IPS DF 6.9 (cell line): Measurements from ENCODE around the gene CD200R1L.

ENCODE experiments used
- DNase-seq: peaks from one replicate; pipeline ENCODE4 v3.0.0-alpha.2; 2013; ENCODE audit warnings: low read depth, low spot score
- H3K27ac ChIP-seq: one replicate; pipeline ENCODE4 v1.5.1; 2013; ENCODE audit warnings: low read length, control low read depth
- H3K27me3 ChIP-seq: 2 replicates; pipeline ENCODE4 v1.6.1; 2013; ENCODE audit warnings: mild to moderate bottlenecking, low read length; ENCODE audit not compliant: control insufficient read depth, insufficient read depth
- H3K36me3 ChIP-seq: 2 replicates; pipeline ENCODE4 v1.6.1; 2013; ENCODE audit warnings: low read length; ENCODE audit not compliant: control insufficient read depth, insufficient read depth
- H3K4me1 ChIP-seq: 2 replicates; pipeline ENCODE4 v1.6.1; 2013; ENCODE audit warnings: low read length; ENCODE audit not compliant: control insufficient read depth, insufficient read depth
- H3K4me3 ChIP-seq: 2 replicates; pipeline ENCODE4 v1.5.1; 2013; ENCODE audit warnings: mild to moderate bottlenecking, low read length
- H3K9me3 ChIP-seq: 2 replicates; pipeline ENCODE4 v1.6.1; 2013; ENCODE audit warnings: low read length, inconsistent platforms; ENCODE audit not compliant: control insufficient read depth, insufficient read depth
- WGBS: extraction: QIAGEN DNeasy Blood & Tissue Kit; methylation state at CpG from one replicate; pipeline ENCODE4 v1.1.7; 2013; ENCODE audit warnings: mixed read lengths, missing lambda C conversion rate; ENCODE audit not compliant: insufficient read length, insufficient coverage; 5-methylcytosine and 5-hydroxymethylcytosine counted together

Gene CD200R1L

GRCh38 chr3:112791736-112792135 lies 54.9 kb downstream of the CD200R1L start:
- DNase-seq, result no peak
- no peaks in the 10 kb centered on the region for H3K27me3 ChIP-seq
- no CpG with 5 or more reads among the region's 2 CpGs for WGBS
- H3K4me3 ChIP-seq, result no peak overlapping the region
- H3K9me3 ChIP-seq, result no peaks in the 10 kb centered on the region
- no peaks in the 10 kb centered on the region for H3K36me3 ChIP-seq
- no peak overlapping the region for H3K27ac ChIP-seq
- no peaks in the 10 kb centered on the region for H3K4me1 ChIP-seq

GRCh38 chr3:112789787-112790186 lies 56.9 kb downstream of the CD200R1L start:
- Histone ChIP-seq H3K27me3 (no peaks in the 10 kb centered on the region), H3K4me3 (no peak overlapping the region), H3K27ac (no peak overlapping the region), H3K36me3 (no peaks in the 10 kb centered on the region), H3K9me3 (no peaks in the 10 kb centered on the region), H3K4me1 (no peaks in the 10 kb centered on the region)
- no CpG with 5 or more reads among the region's 3 CpGs for WGBS
- no peak for DNase-seq

- Histone ChIP-seq H3K9me3 (no peaks in the 10 kb centered on the region), H3K4me3 (no peak overlapping the region), H3K27ac (no peak overlapping the region), H3K4me1 (no peaks in the 10 kb centered on the region), H3K36me3 (no peaks in the 10 kb centered on the region), H3K27me3 (no peaks in the 10 kb centered on the region)
- WGBS, result no CpG with 5 or more reads among the region's 3 CpGs
- no peak for DNase-seq
Observed at GRCh38 chr3:112786881-112787579, 59.6 kb downstream of the CD200R1L start.

DNA sequence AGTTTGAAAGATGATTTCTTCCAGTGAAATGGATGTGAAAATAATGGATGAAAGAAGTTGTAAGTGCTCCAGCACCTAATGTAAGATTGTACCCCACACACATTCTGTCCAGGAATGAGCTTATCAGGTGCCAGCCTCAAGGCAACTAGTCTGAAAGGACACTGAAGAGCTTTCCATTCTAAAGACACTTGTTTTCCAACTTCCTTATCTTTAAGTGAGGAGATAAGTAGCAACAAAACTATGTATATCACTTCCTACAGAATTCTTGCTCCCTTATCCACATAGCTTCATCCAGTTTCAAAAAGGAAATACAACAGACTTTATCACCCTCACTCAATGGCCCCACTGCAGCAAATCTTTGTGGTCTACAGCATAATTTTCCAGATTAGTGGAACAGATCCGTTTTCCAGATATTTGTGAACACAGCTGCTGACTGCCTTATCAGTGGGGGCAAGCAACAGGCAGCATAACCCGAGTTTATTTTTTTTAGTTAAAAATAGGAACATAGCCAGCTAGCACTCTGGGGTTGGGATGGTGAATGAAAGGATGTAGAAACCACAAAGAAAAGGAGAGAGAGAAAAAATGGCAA lies 60.6 kb downstream of the CD200R1L start:
- no peak for DNase-seq
- no peaks in the 10 kb centered on the region for H3K36me3 ChIP-seq
- no peaks in the 10 kb centered on the region for H3K4me1 ChIP-seq
- no peaks in the 10 kb centered on the region for H3K9me3 ChIP-seq
- WGBS, result no CpG with 5 or more reads among the region's 2 CpGs
- H3K27me3 ChIP-seq, result no peaks in the 10 kb centered on the region
- no peak overlapping the region for H3K4me3 ChIP-seq
- no peak overlapping the region for H3K27ac ChIP-seq

- H3K36me3 ChIP-seq, result no peaks in the 10 kb centered on the region
- H3K4me3 ChIP-seq, result no peak overlapping the region
- H3K9me3 ChIP-seq, result no peaks in the 10 kb centered on the region
- no peaks in the 10 kb centered on the region for H3K4me1 ChIP-seq
- WGBS, result no CpG with 5 or more reads among the region's 9 CpGs
- H3K27ac ChIP-seq, result no peak overlapping the region
- no peak for DNase-seq
- H3K27me3 ChIP-seq, result no peaks in the 10 kb centered on the region
Observed at GRCh38 chr3:112785321-112786001, 61.2 kb downstream of the CD200R1L start.

- no CpG with 5 or more reads among the region's 2 CpGs for WGBS
- no peak for DNase-seq
- H3K27ac ChIP-seq, result no peak overlapping the region
Observed at GRCh38 chr3:112782491-112782890, 64.2 kb downstream of the CD200R1L start.

GRCh38 chr3:112781599-112781998 lies 65.1 kb downstream of the CD200R1L start:
- no peaks in the 10 kb centered on the region for H3K9me3 ChIP-seq
- no peak for DNase-seq
- no CpG with 5 or more reads among the region's 1 CpG for WGBS

More at GRCh38 chr3:112782491-112782890, 64.2 kb downstream of the CD200R1L start:
- H3K36me3 ChIP-seq, result no peaks in the 10 kb centered on the region
- H3K4me1 ChIP-seq, result no peaks in the 10 kb centered on the region
- no peaks in the 10 kb centered on the region for H3K9me3 ChIP-seq
- no peaks in the 10 kb centered on the region for H3K27me3 ChIP-seq
- no peak overlapping the region for H3K4me3 ChIP-seq

DNA sequence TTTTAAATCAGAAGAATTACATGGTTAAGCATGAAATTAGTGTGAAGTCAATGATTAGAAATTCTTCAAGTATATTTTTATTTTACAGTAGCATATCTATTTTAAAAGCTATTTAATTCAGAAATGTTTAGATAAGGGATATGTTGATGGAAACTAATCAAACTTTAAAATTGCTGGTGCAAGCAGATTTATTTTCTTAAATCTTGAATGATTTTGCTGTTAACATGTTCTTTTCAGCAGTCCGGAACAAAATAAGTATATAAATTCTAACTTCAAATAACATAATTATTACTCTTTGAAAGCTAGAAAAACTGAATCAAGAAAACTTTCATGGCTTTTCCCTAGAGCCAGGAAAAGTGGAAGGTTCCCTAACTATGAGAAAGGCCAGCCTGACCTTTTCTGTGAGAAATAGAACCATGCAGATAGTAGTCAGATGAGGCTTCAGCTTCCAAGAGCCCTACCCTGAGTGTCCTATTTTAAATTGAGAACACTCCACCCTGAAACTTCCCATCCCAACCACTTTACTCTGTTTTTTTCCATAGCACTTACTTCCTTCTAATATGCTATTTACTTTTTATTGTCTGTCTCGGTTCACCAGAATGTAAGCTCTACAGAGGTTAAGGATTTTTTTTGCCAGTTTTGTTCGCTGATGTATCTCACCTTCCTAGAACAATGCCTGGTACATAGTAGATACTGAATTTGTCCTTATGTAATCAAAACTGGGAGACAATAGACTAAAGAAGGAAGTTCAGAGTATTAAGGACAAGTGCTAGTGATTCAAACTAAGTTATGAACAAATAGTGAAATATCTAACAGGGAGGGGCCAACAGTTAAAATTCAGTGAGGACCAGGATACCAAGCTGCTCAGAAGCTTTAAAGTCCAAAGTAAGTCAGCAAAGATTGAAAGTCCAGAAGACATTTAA lies 66.8 kb downstream of the CD200R1L start:
- Histone ChIP-seq H3K36me3 (no peaks in the 10 kb centered on the region), H3K4me3 (no peak overlapping the region), H3K27me3 (no peaks in the 10 kb centered on the region), H3K27ac (no peak overlapping the region), H3K9me3 (no peaks in the 10 kb centered on the region), H3K4me1 (no peaks in the 10 kb centered on the region)
- DNase-seq, result no peak
- WGBS, result no CpG with 5 or more reads among the region's 3 CpGs

More at GRCh38 chr3:112781599-112781998, 65.1 kb downstream of the CD200R1L start:
- no peaks in the 10 kb centered on the region for H3K36me3 ChIP-seq
- no peaks in the 10 kb centered on the region for H3K27me3 ChIP-seq
- no peak overlapping the region for H3K4me3 ChIP-seq
- no peak overlapping the region for H3K27ac ChIP-seq
- no peaks in the 10 kb centered on the region for H3K4me1 ChIP-seq

DNA sequence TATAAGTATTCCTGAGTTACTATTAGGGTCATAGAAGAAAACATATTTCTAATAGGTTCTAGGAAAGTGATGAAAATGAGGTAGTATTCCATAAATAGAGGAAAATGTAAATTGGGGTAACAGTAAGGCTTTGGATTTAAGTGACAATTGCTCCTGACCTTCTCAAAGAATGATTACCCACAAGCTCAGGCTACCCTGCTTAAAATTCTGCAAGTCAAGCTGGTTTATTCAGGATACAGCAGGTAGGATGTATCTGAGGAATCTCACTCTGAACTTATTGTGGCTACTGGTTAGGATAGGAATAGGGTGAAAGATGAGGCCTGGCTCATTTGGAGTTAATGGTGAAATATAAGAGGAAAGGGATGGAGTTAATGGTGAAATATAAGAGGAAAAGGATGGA lies 67.7 kb downstream of the CD200R1L start:
- Histone ChIP-seq H3K9me3 (no peaks in the 10 kb centered on the region), H3K36me3 (no peaks in the 10 kb centered on the region), H3K27me3 (no peaks in the 10 kb centered on the region), H3K4me3 (no peak overlapping the region), H3K27ac (no peak overlapping the region), H3K4me1 (no peaks in the 10 kb centered on the region)
- DNase-seq, result no peak

DNA sequence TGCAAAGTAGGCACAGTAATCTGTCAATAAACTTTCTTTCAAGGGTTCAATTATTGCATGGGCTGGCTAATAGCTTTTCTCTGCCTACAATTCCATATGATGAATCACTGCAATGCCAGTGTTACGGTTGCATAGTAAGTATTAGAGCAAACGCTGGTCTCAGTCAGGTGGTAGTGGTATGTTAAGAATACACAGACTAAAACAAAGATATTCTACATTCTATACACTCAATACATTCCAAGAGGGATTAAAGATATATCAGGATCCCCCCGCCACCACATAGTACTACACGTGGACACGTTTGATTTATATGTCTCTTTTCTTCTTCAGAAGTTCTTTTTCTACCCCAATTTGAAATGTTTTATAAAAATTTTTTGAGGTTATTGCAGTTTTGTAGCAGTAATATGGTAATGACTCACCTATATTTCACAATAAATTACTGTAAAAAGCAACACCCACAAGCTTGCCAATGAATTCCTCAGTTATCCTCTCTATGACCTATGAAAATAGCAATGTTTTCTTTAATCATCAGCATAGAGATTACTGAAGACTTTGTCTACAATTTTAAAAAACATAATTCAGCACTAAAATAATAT lies 68.2 kb downstream of the CD200R1L start:
- H3K4me1 ChIP-seq, result no peaks in the 10 kb centered on the region
- WGBS, result no CpG with 5 or more reads among the region's 5 CpGs
- H3K36me3 ChIP-seq, result no peaks in the 10 kb centered on the region
- H3K9me3 ChIP-seq, result no peaks in the 10 kb centered on the region
- no peak overlapping the region for H3K4me3 ChIP-seq
- no peak overlapping the region for H3K27ac ChIP-seq
- no peak for DNase-seq
- no peaks in the 10 kb centered on the region for H3K27me3 ChIP-seq
